ENCODE results near the gene ATP4A. TPM values are rescaled to one million over a fixed set of nuclear protein-coding genes. Genes with fewer than 3 reads are reported as not detected.
"Not testable (repeated sequence)": the region's sequence is repeated elsewhere in the genome, so short reads cannot be mapped to it uniquely, and the experiment has no call there.

ATP4A gene
- total RNA-seq, 1 experiment from 2014 or later, result not detected

GRCh38 chr19:35609851-35610353 is 46.4 kb upstream of the ATP4A start:
- intact Hi-C loops (cut with micrococcal nuclease), result no loop called here
- H3K27ac Mint-ChIP-seq (ENCODE audit: low read depth, unreplicated experiment), result no peak overlapping the region
- ChIA-PET CTCF (interaction anchor here (0.9 kb wide), 1 partner anchor 38 kb away, joined by 3 read pairs; the partner anchor contains the start of gene COX6B1), POLR2A (no interaction called here)
- peaks cover 7% of the 10 kb centered on the region for H3K9me3 Mint-ChIP-seq (ENCODE audit: unreplicated experiment)
- peaks cover 10% of the 10 kb centered on the region for H3K36me3 Mint-ChIP-seq (ENCODE audit: insufficient read depth, unreplicated experiment)
- TF ChIP-seq CTCF (IDR thresholded peaks at IDR 0.05; ENCODE audit: unreplicated experiment), result no peak
- H3K27me3 Mint-ChIP-seq (ENCODE audit: insufficient read depth, unreplicated experiment), result no peaks in the 10 kb centered on the region
- H3K4me3 Mint-ChIP-seq (ENCODE audit: unreplicated experiment), result no peak overlapping the region
- H3K4me1 Mint-ChIP-seq (ENCODE audit: insufficient read depth, unreplicated experiment), result no peaks in the 10 kb centered on the region
- no TSS peak for BruUV-seq (replicated peaks)
- DNase-seq (ENCODE audit: unreplicated experiment), result no peak

- BruUV-seq (replicated peaks), result no TSS peak
- Mint-ChIP-seq H3K27me3 (ENCODE audit: insufficient read depth, unreplicated experiment) (no peaks in the 10 kb centered on the region), H3K36me3 (ENCODE audit: insufficient read depth, unreplicated experiment) (peaks cover 10% of the 10 kb centered on the region), H3K4me3 (ENCODE audit: unreplicated experiment) (no peak overlapping the region), H3K9me3 (ENCODE audit: unreplicated experiment) (peaks cover 7% of the 10 kb centered on the region), H3K27ac (ENCODE audit: low read depth, unreplicated experiment) (no peak overlapping the region), H3K4me1 (ENCODE audit: insufficient read depth, unreplicated experiment) (no peaks in the 10 kb centered on the region)
- no peak for TF ChIP-seq CTCF (IDR thresholded peaks at IDR 0.05; ENCODE audit: unreplicated experiment)
- no peak for DNase-seq (ENCODE audit: unreplicated experiment)
- intact Hi-C loops (cut with micrococcal nuclease), result no loop called here
- ChIA-PET POLR2A (interaction anchor here (1.3 kb wide), 1 partner anchor 36 kb away, joined by 4 read pairs; no protein-coding TSS in a partner anchor), CTCF (no interaction called here)
Observed at GRCh38 chr19:35608251-35608650, 44.8 kb upstream of the ATP4A start.

GRCh38 chr19:35607661-35608060 is 44.2 kb upstream of the ATP4A start:
- H3K4me3 Mint-ChIP-seq (ENCODE audit: unreplicated experiment), result no peak overlapping the region
- CTCF ChIA-PET, result no interaction called here
- POLR2A ChIA-PET, result interaction anchor here (1.3 kb wide), 1 partner anchor 37 kb away, joined by 4 read pairs; no protein-coding TSS in a partner anchor
- no peak for TF ChIP-seq CTCF (IDR thresholded peaks at IDR 0.05; ENCODE audit: unreplicated experiment)
- H3K4me1 Mint-ChIP-seq (ENCODE audit: insufficient read depth, unreplicated experiment), result no peaks in the 10 kb centered on the region
- peaks cover 8% of the 10 kb centered on the region for H3K36me3 Mint-ChIP-seq (ENCODE audit: insufficient read depth, unreplicated experiment)
- BruUV-seq (replicated peaks), result no TSS peak
- intact Hi-C loops (cut with micrococcal nuclease), result no loop called here
- no peak overlapping the region for H3K27ac Mint-ChIP-seq (ENCODE audit: low read depth, unreplicated experiment)
- no peaks in the 10 kb centered on the region for H3K27me3 Mint-ChIP-seq (ENCODE audit: insufficient read depth, unreplicated experiment)
- no peak for DNase-seq (ENCODE audit: unreplicated experiment)
- H3K9me3 Mint-ChIP-seq (ENCODE audit: unreplicated experiment), result peaks cover 7% of the 10 kb centered on the region

- intact Hi-C loops (cut with micrococcal nuclease); CTCF ChIA-PET; DNase-seq (ENCODE audit: unreplicated experiment); H3K27me3 Mint-ChIP-seq (ENCODE audit: insufficient read depth, unreplicated experiment); H3K4me3 Mint-ChIP-seq (ENCODE audit: unreplicated experiment); H3K9me3 Mint-ChIP-seq (ENCODE audit: unreplicated experiment); BruUV-seq (replicated peaks); H3K36me3 Mint-ChIP-seq (ENCODE audit: insufficient read depth, unreplicated experiment); H3K27ac Mint-ChIP-seq (ENCODE audit: low read depth, unreplicated experiment); H3K4me1 Mint-ChIP-seq (ENCODE audit: insufficient read depth, unreplicated experiment): not testable (repeated sequence)
- POLR2A ChIA-PET, result interaction anchor here (0.8 kb wide), 1 partner anchor 135 kb away, joined by 3 read pairs; the partner anchor contains the start of gene IGFLR1
Observed at GRCh38 chr19:35607170-35607569, 43.7 kb upstream of the ATP4A start.

GRCh38 chr19:35604436-35604835 is 41.0 kb upstream of the ATP4A start:
- H3K27me3 Mint-ChIP-seq (ENCODE audit: insufficient read depth, unreplicated experiment); DNase-seq (ENCODE audit: unreplicated experiment); H3K36me3 Mint-ChIP-seq (ENCODE audit: insufficient read depth, unreplicated experiment); H3K4me1 Mint-ChIP-seq (ENCODE audit: insufficient read depth, unreplicated experiment); POLR2A ChIA-PET; H3K9me3 Mint-ChIP-seq (ENCODE audit: unreplicated experiment); H3K4me3 Mint-ChIP-seq (ENCODE audit: unreplicated experiment); BruUV-seq (replicated peaks); intact Hi-C loops (cut with micrococcal nuclease): not testable (repeated sequence)
- CTCF ChIA-PET, result interaction anchor here (1.0 to 1.1 kb wide), 2 partner anchors 56 to 252 kb away, joined by 3 read pairs; no protein-coding TSS in a partner anchor
- peak overlapping the region; percentile 10 for H3K27ac Mint-ChIP-seq (ENCODE audit: low read depth, unreplicated experiment)
